HepG2 (cell line): ENCODE measurements around the gene TYR. TPM values are rescaled to one million over a fixed set of nuclear protein-coding genes. Genes with fewer than 3 reads are reported as not detected.
A peak's percentile ranks its signal among the peaks of the same experiment; 100 is the strongest.
"Not testable (repeated sequence)": the region's sequence is repeated elsewhere in the genome, so short reads cannot be mapped to it uniquely, and the experiment has no call there.

Experiments used
- ATAC-seq: fragments of 200-7000 bp; cut with Tn5 transposase; 3 replicates; pipeline ENCODE4 v1.9.1; 2020; ENCODE audit warnings: mild to moderate bottlenecking, moderate library complexity
- BruUV-seq: library from RNA; stranded (reverse); fragments of 400-500 nt; replicated peaks from 2 replicates; lab custom pipeline; 2021; lab: Mats Ljungman, UMichigan
- CTCF ChIA-PET: fragments of 300-600 bp; formaldehyde crosslinking; extraction: SDS; loops from one replicate; lab custom pipeline; 2021; ENCODE audit warnings: low total read pairs, inconsistent platforms, low intra/inter-chr PET ratio; lab: Yijun Ruan, JAX
- POLR2A ChIA-PET: fragments of 350-600 bp; sonication (Branson Sonifier 250); formaldehyde crosslinking; loops from one replicate; lab custom pipeline; 2020; ENCODE audit warnings: antibody characterized with exemption, inconsistent platforms; lab: Yijun Ruan, JAX
- DNase-seq: peaks from one replicate; pipeline ENCODE4 v3.0.0-alpha.2; 2015; ENCODE audit warnings: low spot score
- FAIRE-seq: peaks from 3 replicates; lab custom pipeline; 2011; peaks lifted over from hg19 to GRCh38; lab: Jason Lieb, UNC
- H2AFZ ChIP-seq: one replicate; pipeline ENCODE4 v1.6.1; 2011; ENCODE audit warnings: low read length, inconsistent platforms
- H3K27ac ChIP-seq: fragments of 300-600 bp; 3 replicates; pipeline ENCODE4 v1.8.0; 2011; ENCODE audit warnings: mixed run types, mild to moderate bottlenecking, mixed read lengths, low read length, inconsistent platforms; ENCODE audit not compliant: insufficient read depth; ENCODE audit errors: extremely low read length
- H3K27me3 ChIP-seq, 2 experiments: fragments of 200-600 bp in 1 of 2; 2 replicates in 1 of 2; 3 replicates in 1 of 2; pipeline versions ENCODE4 v1.6.0 to v1.8.0; 2011; ENCODE audit warnings: low read length in 2 of 2, mild to moderate bottlenecking in 2 of 2, moderate library complexity in 2 of 2, inconsistent platforms in 1 of 2; ENCODE audit not compliant: insufficient read depth in 2 of 2, control insufficient read depth in 1 of 2
- H3K36me3 ChIP-seq, 2 experiments: fragments of 200-600 bp in 1 of 2; replicated peaks in 1 of 2; 2 replicates in 1 of 2; 3 replicates in 1 of 2; pipeline versions ENCODE4 v1.5.1 to v1.8.0; 2011; ENCODE audit warnings: low read length in 2 of 2, inconsistent platforms in 1 of 2; ENCODE audit not compliant: insufficient read depth in 2 of 2, control insufficient read depth in 1 of 2
- H3K4me1 ChIP-seq: 2 replicates; pipeline ENCODE4 v1.5.1; 2012; ENCODE audit warnings: low read length, inconsistent platforms; ENCODE audit not compliant: insufficient read depth
- H3K4me2 ChIP-seq: 2 replicates; pipeline ENCODE4 v1.6.0; 2011; ENCODE audit warnings: low read depth, low read length, inconsistent platforms
- H3K4me3 ChIP-seq, 3 experiments: fragments of 200-600 bp in 1 of 3; sonication (generic), shearing (Covaris generic) in 1 of 3; replicated peaks in 1 of 3; 2 replicates each; pipeline ENCODE4 v1.5.1; 2011 to 2016; ENCODE audit warnings: low read length in 3 of 3, inconsistent platforms in 2 of 3, low read depth in 2 of 3, mild to moderate bottlenecking in 2 of 3, control low read depth in 1 of 3, mixed read lengths in 1 of 3; ENCODE audit not compliant: insufficient read depth in 1 of 3
- H3K79me2 ChIP-seq: one replicate; pipeline ENCODE4 v1.6.1; 2011; ENCODE audit warnings: low read length, inconsistent platforms; ENCODE audit not compliant: insufficient read depth
- H3K9ac ChIP-seq: 2 replicates; pipeline ENCODE4 v1.6.0; 2011; ENCODE audit warnings: mild to moderate bottlenecking, low read depth, low read length, inconsistent platforms; ENCODE audit not compliant: insufficient read depth
- H3K9me3 ChIP-seq: 2 replicates; pipeline ENCODE4 v1.5.1; 2012; ENCODE audit warnings: mild to moderate bottlenecking, low read length
- H4K20me1 ChIP-seq: 2 replicates; pipeline ENCODE4 v1.6.0; 2011; ENCODE audit warnings: inconsistent platforms, mild to moderate bottlenecking, low read length, moderate library complexity; ENCODE audit not compliant: insufficient read depth
- NFE2 ChIP-seq: sonication (generic); formaldehyde crosslinking; IDR thresholded peaks from 2 replicates; pipeline ENCODE4 v1.4.0; 2020; ENCODE audit warnings: missing genetic modification reagents
- POLR2G ChIP-seq: fragments of 200-400 bp; formaldehyde crosslinking; IDR thresholded peaks from 2 replicates; pipeline ENCODE4 v1.6.1; 2018; ENCODE audit warnings: mild to moderate bottlenecking, low read depth, low read length, moderate library complexity
- WGBS: methylation state at CpG from one replicate; pipeline ENCODE4 v1.1.6; 2017; ENCODE audit warnings: low lambda C conversion rate; 5-methylcytosine and 5-hydroxymethylcytosine counted together
- in situ Hi-C: cut with HindIII; loops from 2 replicates; pipeline ENCODE4 v1.10.0; 2017; ENCODE audit warnings: low pct_unique_long_range_greater_than_20kb; ENCODE audit not compliant: extremely low pct_ligation_motif_present
- intact Hi-C: fragments of 100-400 bp; cut with micrococcal nuclease; formaldehyde crosslinking; loops from one replicate; pipeline ENCODE4 v1.10.0; 2022; ENCODE audit not compliant: unreplicated experiment
- polyA plus RNA-seq, 8 experiments: library from polyadenylated mRNA; depleted of rRNA in 3 of 8; stranded (reverse) in 7 of 8; unstranded in 1 of 8; fragments of >200 nt; fragmentation: Illumina TruSeq in 4 of 8; extraction: Trizol in 4 of 8; gene quantifications; 2 replicates each; pipeline versions ENCODE4 v1.2.1 to v1.2.3, GENCODE V29; 2011 to 2016; ENCODE audit warnings: low read depth in 4 of 8, missing spikeins in 1 of 8, mixed read lengths in 1 of 8; ENCODE audit not compliant: insufficient read depth in 1 of 8
- total RNA-seq, 5 experiments: library from RNA; depleted of rRNA; stranded (reverse); fragments of >200 nt; fragmentation: Illumina TruSeq; extraction: Trizol; gene quantifications; 2 replicates each; pipeline ENCODE4 v1.2.3, GENCODE V29; 2016; ENCODE audit warnings: low read depth in 1 of 5

The TYR gene
- total and polyA plus RNA-seq, 2 of the 13 experiments (the other 11 are each of a cell fraction or from before 2014, with no cell fraction given), result not detected

DNA sequence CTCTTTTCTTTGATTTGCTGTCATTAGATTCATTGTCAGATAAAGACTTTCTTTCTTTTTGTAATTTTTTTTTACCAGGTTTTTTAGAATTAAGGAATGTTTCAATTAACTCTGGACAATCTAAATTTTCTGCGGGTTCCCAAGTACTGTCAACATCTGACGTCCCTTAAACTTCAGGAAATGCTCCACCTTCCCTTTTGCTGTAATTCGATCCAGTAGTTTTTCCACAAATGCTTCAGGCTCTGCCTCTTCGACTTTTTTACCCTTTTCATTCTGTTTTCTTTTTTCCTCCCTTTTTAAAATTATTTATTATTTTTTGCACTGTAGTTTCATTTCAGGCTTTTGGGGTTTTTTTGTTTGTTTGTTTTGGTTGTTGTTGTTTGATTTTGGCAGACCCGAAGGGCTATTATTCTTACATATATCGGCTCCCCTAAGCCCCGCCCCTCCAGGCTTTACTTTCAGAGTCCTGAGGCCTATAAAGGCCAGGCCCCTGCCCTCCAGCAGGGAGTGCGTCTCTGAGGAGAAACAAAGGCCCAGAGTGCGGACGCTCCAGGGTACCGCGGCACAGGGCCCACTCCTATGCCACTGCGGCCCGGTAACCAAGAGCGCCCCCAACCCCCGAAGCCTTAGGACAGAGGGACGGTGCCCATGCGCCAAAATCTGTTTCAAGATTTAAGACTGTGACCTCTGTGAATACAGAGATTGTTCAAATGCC lies 116.4 kb downstream of the TYR start (continued):
- TF ChIP-seq NFE2 (no peak), POLR2G (no peak)

DNA sequence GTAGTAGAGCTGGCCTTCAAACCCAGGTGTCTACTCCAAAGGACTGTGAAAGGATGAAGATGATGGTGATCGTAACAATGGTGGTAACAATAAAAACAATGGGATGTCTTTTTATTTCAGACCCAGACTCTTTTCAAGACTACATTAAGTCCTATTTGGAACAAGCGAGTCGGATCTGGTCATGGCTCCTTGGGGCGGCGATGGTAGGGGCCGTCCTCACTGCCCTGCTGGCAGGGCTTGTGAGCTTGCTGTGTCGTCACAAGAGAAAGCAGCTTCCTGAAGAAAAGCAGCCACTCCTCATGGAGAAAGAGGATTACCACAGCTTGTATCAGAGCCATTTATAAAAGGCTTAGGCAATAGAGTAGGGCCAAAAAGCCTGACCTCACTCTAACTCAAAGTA lies 117.3 kb downstream of the TYR start:
- H3K27ac ChIP-seq, H3K36me3 ChIP-seq, H4K20me1 ChIP-seq, POLR2A ChIA-PET, DNase-seq, CTCF ChIA-PET, H3K4me1 ChIP-seq, H3K27me3 ChIP-seq, FAIRE-seq, H3K79me2 ChIP-seq, in situ Hi-C loops, H3K9ac ChIP-seq, H3K4me2 ChIP-seq, H3K9me3 ChIP-seq, H2AFZ ChIP-seq, intact Hi-C loops, BruUV-seq, H3K4me3 ChIP-seq, ATAC-seq: not testable (repeated sequence)
- WGBS, result 59% methylated on average over 7 of the region's 7 CpGs

DNA sequence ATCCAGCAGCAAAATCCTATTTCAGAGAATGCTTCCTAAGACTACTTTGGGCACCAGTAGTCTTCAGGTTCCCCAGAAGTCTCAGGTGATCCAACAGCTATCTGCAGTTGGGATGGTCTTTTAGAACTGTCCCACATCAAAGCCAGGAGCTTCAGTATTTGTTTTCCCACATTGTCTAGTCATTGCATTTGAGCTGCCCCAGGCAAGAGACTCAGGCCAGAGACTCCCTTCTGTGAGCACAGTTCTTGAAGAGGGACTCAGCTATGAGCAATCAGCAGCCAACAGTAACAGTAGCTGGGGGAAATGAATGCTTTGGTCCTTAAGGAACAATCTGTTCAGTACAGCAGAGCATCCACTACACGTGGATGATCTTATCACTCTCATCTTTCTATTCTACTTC lies 125.4 kb downstream of the TYR start:
- H3K4me2 ChIP-seq, H3K27ac ChIP-seq, H4K20me1 ChIP-seq, in situ Hi-C loops, H3K4me3 ChIP-seq, BruUV-seq, H3K9ac ChIP-seq, CTCF ChIA-PET, POLR2A ChIA-PET, H3K9me3 ChIP-seq, H2AFZ ChIP-seq, ATAC-seq, FAIRE-seq, H3K36me3 ChIP-seq, H3K79me2 ChIP-seq, H3K4me1 ChIP-seq, DNase-seq, intact Hi-C loops, H3K27me3 ChIP-seq: not testable (repeated sequence)
- WGBS, result 5% methylated on average over 1 of the region's 1 CpG

DNA sequence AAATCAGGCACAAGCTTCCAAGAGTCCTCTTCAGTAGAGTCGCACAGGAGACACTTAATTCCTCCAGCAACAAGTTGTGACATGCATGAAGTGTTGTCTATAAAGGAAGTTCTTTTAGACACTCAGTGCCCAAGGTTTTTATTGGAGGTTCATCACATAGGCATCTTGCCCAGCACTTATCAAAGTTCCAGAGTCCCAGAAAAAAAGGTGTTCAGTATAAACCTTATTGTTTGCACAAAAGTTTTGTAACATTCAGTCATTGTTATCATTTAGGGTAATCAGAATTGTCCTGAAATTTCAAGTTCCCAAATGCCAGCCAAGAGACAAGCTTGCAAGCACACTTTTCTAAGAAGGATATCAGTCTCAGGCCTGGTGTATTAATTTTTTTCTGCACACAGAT lies 130.6 kb downstream of the TYR start:
- H3K4me2 ChIP-seq, H3K27me3 ChIP-seq, H2AFZ ChIP-seq, POLR2A ChIA-PET, ATAC-seq, H3K9me3 ChIP-seq, CTCF ChIA-PET, intact Hi-C loops, in situ Hi-C loops, H3K4me1 ChIP-seq, FAIRE-seq, H3K4me3 ChIP-seq, DNase-seq, BruUV-seq, H3K27ac ChIP-seq, H3K9ac ChIP-seq, H3K79me2 ChIP-seq, H3K36me3 ChIP-seq, H4K20me1 ChIP-seq: not testable (repeated sequence)
- 8% methylated on average over 1 of the region's 1 CpG for WGBS

- POLR2A ChIA-PET, H3K4me2 ChIP-seq, intact Hi-C loops, ATAC-seq, H3K36me3 ChIP-seq, H3K4me3 ChIP-seq, in situ Hi-C loops, H3K27me3 ChIP-seq, H3K4me1 ChIP-seq, H2AFZ ChIP-seq, H3K9me3 ChIP-seq, H3K27ac ChIP-seq, H4K20me1 ChIP-seq, H3K79me2 ChIP-seq, CTCF ChIA-PET, H3K9ac ChIP-seq, DNase-seq, BruUV-seq: not testable (repeated sequence)
- WGBS, result 0% methylated on average over 3 of the region's 3 CpGs
- FAIRE-seq, result peak; percentile 15
Observed at GRCh38 chr11:89309321-89309985, 131.8 kb downstream of the TYR start.
